ENCODE measurements around the gene RASA2. TPM values are rescaled to one million over a fixed set of nuclear protein-coding genes. Genes with fewer than 3 reads are reported as not detected.
"Not testable (repeated sequence)": the region's sequence is repeated elsewhere in the genome, so short reads cannot be mapped to it uniquely, and the experiment has no call there.

Gene RASA2
- polyA plus RNA-seq, 1 of the 3 experiments (the other 2 are of a cell fraction): 2.4 TPM

- no peak for TF ChIP-seq PBX3 (IDR thresholded peaks at IDR 0.05)
Measured at GRCh38 chr3:141530415-141530768, 43.6 kb downstream of the RASA2 start (continued).

GRCh38 chr3:141532609-141533008 lies 45.8 kb downstream of the RASA2 start:
- Histone ChIP-seq H4K20me1 (ENCODE audit: insufficient read depth) (no peaks in the 10 kb centered on the region), H3K27me3 (ENCODE audit: insufficient read depth) (no peaks in the 10 kb centered on the region), H3F3A (replicated peaks; ENCODE audit: insufficient read depth) (peaks cover 15% of the 10 kb centered on the region), H3K9me2 (no peaks in the 10 kb centered on the region), H2AFZ (ENCODE audit: low read depth) (no peak overlapping the region), H3K9me3 (no peaks in the 10 kb centered on the region), H3K36me3 (replicated peaks in 1 of 2; ENCODE audit: control insufficient read depth in 1 of 2, insufficient read depth in 2 of 2, low read length in 1 of 2) (peaks cover 20 to 56% of the 10 kb centered on the region in 2 experiments), H3K4me3 (ENCODE audit: low read depth in 2 of 2, low read length in 1 of 2) (no peak overlapping the region), H3K9ac (no peak overlapping the region), H3K4me2 (no peak overlapping the region), H3K79me2 (ENCODE audit: insufficient read depth) (peaks cover 7% of the 10 kb centered on the region; the same call in 1 of the 2 replicates), H3K27ac (ENCODE audit: low read depth in 2 of 2, low read length in 1 of 2) (no peak overlapping the region), H3K4me1 (ENCODE audit: control insufficient read depth in 1 of 2, insufficient read depth in 2 of 2, low read depth in 1 of 2, low read length in 1 of 2) (peaks cover 0 to 15% of the 10 kb centered on the region in 2 experiments; a peak in 2 of 4 replicates)
- POLR2A ChIA-PET: no interaction called here
- WGBS (ENCODE audit: low lambda C conversion rate): 100% methylated on average over 1 of the region's 1 CpG
- CTCF ChIA-PET: interaction anchor here (0.6 to 1.4 kb wide), 3 partner anchors 8 to 127 kb away, joined by 3 read pairs; no protein-coding TSS in a partner anchor
- no peak for TF ChIP-seq TAF1 (IDR thresholded peaks at IDR 0.05; ENCODE audit: borderline replicate concordance, low read depth, low read length)
- TF ChIP-seq SMC3 (IDR thresholded peaks at IDR 0.05; ENCODE audit: low read depth, low read length): no peak
- TF ChIP-seq MAX (IDR thresholded peaks at IDR 0.05; ENCODE audit: low read depth): no peak
- TF ChIP-seq USF2 (IDR thresholded peaks at IDR 0.05; ENCODE audit: borderline replicate concordance, low read depth, low read length): no peak
- no peak for TF ChIP-seq TCF12 (IDR thresholded peaks at IDR 0.05)
- no peak for TF ChIP-seq NFIC (IDR thresholded peaks at IDR 0.05; ENCODE audit: borderline replicate concordance)
- no peak for TF ChIP-seq EZH2phosphoT487 (IDR thresholded peaks at IDR 0.05; ENCODE audit: borderline replicate concordance, low read depth)
- TF ChIP-seq FOXJ3 (CRISPR knock-in tag; IDR thresholded peaks at IDR 0.05): no peak
- no peak for TF ChIP-seq CHD2 (IDR thresholded peaks at IDR 0.05; ENCODE audit: low read length, partially characterized antibody)
- no peak for TF ChIP-seq EP300 (IDR thresholded peaks at IDR 0.05; ENCODE audit: borderline replicate concordance in 1 of 2, low read depth in 1 of 2, low read length in 1 of 2)
- TF ChIP-seq PBX3 (IDR thresholded peaks at IDR 0.05): no peak
- DNase-seq: no peak

GRCh38 chr3:141536017-141536416 lies 49.2 kb downstream of the RASA2 start:
- H3K9ac ChIP-seq; H3K79me2 ChIP-seq (ENCODE audit: insufficient read depth); POLR2A ChIA-PET; DNase-seq; H3K27me3 ChIP-seq (ENCODE audit: insufficient read depth); H3K4me1 ChIP-seq (ENCODE audit: control insufficient read depth in 1 of 2, insufficient read depth in 2 of 2, low read depth in 1 of 2, low read length in 1 of 2); H4K20me1 ChIP-seq (ENCODE audit: insufficient read depth); H3K4me2 ChIP-seq; H3K9me2 ChIP-seq; H3K9me3 ChIP-seq; H2AFZ ChIP-seq (ENCODE audit: low read depth); H3K27ac ChIP-seq (ENCODE audit: low read depth in 2 of 2, low read length in 1 of 2); H3F3A ChIP-seq (replicated peaks; ENCODE audit: insufficient read depth); H3K4me3 ChIP-seq (ENCODE audit: low read depth in 2 of 2, low read length in 1 of 2): not testable (repeated sequence)
- CTCF ChIA-PET: interaction anchor here (0.6 kb wide), 1 partner anchor 15 kb away, joined by 3 read pairs; no protein-coding TSS in a partner anchor
- H3K36me3 ChIP-seq (replicated peaks in 1 of 2; ENCODE audit: control insufficient read depth in 1 of 2, insufficient read depth in 2 of 2, low read length in 1 of 2): peaks cover 18 to 63% of the 10 kb centered on the region in 2 experiments
- WGBS (ENCODE audit: low lambda C conversion rate): 98% methylated on average over 6 of the region's 6 CpGs
